Upper lobe of left lung (tissue), 4 donors: ENCODE measurements around the gene AFAP1.

ENCODE experiments used
- CTCF ChIP-seq, 6 experiments: fragments of 450-650 bp in 4 of 6; fragments of 200-600 bp in 2 of 6; sonication (generic) in 2 of 6; IDR thresholded peaks; one replicate each; pipeline ENCODE4 v1.5.1; 2016 to 2019; ENCODE audit warnings: antibody characterized with exemption in 6 of 6
- EP300 ChIP-seq, 4 donors: sonication (generic); formaldehyde crosslinking; IDR thresholded peaks; one replicate each; pipeline ENCODE4 v1.5.1; 2017; ENCODE audit warnings: antibody characterized with exemption in 4 of 4, control low read depth in 2 of 4
- POLR2A ChIP-seq, 4 donors: fragments of 450-650 bp; IDR thresholded peaks; one replicate each; pipeline ENCODE4 v1.5.1; 2016 to 2017; ENCODE audit warnings: antibody characterized with exemption in 4 of 4, mild to moderate bottlenecking in 2 of 4

- TF ChIP-seq CTCF (IDR thresholded peaks at IDR 0.05) (no peak), POLR2A (IDR thresholded peaks at IDR 0.05) (no peak), EP300 (IDR thresholded peaks at IDR 0.05) (no peak)
Observed at GRCh38 chr4:7747566-7747965, 192.1 kb downstream of the AFAP1 start.
